ENCODE data around the gene SLC22A7.
A peak's percentile ranks its signal among the peaks of the same experiment; 100 is the strongest.

SLC22A7 gene

DNA sequence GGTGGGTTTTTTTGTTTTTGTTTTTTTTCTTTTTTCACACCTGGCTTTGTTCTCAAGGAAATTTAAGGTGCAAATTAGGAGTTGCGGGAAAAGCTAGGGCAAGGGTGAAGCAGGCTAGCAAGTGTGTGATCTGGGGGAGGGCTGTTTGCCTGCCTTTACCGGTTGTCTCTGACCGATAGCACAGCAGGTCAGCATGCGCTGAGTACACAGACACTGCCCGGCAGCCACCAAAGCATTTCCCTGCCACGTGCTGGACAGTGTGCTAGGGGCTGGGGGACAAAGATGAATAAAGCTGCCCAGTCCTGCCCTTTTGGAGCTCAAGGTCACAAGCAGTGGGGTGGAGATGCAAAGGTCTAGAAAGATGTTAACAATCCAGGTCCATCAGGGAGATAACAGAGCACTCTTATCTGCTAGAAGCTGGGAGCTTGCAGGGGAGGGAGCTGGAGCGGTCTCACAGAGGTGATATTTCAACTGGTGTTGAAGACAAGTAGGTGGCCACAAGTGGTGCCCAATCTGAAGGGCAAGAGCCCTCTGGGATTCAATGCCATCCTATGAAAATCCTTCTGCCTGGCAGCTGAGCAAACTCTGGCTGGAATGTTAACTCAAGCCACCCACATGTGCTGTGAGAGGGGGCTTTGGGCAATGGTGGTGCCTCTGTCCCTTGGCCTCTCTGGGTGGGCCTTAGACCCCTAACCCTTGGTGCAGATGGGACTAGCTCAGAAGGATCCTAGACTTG is 30.3 kb upstream of the SLC22A7 start:
- peak in 1 of 3 experiments; percentile 55 for DNase-seq

DNA sequence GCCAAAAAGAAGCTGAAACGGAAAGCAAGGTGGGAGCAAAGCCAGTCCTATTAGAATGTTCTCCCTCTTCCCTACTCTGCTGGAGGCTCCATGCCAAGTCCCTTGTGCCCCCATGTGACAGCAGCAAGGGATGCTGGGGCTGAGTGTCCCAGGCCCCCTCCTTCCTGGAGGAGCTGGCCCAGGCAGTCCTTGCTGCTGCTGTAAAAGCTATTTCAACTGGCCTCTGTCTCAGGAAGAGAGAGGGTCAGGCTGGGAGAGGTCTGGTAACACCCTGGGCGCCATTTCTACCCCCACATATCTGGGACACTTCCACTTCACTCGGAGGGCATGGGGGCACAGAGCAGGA is 29.7 kb upstream of the SLC22A7 start:
- DNase-seq, result no peak

DNA sequence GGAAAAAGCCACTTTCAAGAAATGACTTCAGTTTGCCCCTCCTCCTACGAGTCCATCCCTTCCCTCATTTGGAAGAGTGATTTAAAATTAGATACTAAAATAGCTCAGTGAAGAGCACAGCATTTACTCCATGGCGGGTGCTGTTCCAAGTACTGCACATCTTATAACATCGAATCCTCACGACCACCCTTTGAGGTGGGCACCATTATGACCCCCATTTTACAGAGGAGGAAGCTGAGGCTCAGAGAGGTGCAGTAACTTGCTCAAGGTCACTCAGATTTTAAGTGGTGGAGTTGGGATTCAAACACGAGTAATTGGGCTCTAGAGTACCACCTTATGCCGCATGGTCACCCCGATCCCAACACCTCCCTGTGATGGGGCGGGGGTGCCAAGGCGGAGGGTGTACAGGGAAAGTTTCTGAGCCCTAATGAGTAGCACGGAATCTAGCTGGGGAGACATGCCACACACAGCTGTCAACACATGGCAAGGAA is 29.2 kb upstream of the SLC22A7 start:
- no peak for DNase-seq

DNA sequence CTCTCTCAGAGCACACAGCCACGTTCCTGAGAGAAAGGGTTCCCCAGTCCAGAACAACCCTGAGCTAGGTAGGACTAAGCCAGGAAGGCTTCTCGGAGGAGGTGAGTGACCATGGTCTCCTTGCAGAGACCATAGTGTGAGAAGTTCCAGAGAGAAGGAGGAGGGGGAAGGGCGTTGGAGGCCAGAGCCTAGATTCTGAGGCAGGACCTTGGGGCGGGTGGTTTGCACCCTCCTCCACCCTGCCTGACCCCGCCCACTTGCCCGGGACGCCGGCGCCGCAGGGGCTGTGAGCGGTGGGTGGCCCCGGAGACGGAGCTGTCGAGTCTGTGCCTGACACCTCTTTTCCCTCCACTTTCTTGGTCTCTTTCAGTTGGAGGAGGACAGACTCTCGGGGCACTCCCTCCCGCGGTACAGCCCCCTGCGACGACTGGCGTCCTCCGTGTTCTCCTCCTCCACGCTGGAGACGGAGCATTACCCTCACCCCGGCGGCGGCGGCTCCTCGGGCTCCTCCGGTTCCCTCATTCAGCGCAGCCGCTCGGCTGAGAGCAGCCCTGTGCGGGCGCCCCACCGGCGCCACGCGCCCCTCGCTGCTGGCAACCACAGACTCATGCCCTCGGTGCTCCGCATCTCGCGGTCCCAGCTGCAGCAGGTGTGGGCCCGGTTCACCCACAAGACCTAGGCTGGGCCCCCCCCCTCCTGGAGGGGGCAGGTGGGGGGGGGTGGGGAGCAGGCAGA is 28.6 kb upstream of the SLC22A7 start:
- DNase-seq, result no peak

DNA sequence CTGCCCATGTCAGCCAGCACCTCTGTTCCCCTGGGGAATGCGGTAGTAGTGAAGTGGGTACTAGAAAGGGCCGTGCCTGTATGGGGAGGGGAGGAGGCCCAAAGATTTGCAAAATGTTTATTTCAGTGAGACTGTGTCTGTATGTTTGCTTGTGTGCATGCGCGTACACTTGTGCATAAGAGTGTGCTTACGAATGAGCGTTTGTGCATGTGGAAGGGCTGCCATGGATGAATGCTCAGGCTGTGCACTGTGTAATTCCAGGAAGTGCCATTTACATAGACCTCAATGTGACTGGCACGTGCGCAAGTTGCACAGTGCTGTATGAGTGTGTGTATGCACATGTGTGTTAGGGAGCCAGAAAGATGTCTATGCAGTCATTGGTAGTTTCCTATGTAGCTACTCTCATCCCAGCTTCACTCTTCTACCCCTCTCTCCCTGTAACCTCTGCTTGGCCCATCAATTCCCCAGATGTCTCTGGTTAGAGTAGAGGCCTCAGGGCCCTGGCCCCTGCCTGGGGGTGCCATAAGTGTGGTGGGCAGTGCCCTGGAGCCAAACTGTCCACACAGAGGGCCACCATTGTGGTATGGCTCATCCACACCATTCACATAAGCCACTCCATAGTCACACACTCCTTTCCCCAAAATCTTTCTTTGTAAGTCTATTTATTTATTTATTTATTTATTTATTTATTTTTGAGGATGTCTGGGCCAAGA is 26.8 kb upstream of the SLC22A7 start:
- no peak for DNase-seq

DNA sequence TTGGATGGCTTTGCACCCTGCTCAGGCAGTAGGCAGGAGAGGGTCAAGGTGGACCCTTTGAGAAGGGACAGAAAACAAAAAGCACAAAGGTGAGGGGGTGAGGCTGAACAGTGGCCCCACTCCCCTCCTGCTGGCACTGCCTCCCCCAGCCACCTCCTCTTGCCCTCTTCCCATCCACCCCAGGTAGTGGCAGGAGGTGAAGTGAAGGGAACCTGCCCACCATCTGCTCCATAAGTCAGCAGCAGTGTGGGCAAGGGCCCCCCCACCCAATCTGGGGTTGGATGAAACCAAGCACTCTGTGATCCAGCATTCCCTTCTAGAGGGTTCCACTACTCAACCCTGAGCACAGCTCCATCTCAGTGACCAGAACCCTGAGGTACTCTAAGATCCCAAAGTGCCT is 26.1 kb upstream of the SLC22A7 start:
- DNase-seq, result no peak

DNA sequence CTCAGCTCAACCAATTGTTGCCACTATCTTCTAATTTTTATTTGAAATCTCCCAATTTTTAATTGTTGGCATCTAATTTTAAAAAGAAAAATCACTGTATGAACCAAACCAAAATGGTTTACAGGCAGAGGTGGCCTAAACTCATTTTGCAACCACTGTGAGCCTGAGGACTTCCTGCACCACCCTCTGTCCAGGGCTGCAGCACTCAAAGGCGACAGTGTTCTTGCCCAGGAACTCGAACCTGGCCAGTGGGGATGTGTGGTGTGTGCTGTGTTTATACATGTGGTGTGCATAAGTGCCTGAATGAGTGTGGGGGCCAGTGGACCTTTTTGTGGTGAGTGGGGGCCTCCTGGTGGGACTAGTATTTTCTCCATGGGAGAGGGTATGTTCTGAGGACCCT is 24.4 kb upstream of the SLC22A7 start:
- DNase-seq, result no peak

DNA sequence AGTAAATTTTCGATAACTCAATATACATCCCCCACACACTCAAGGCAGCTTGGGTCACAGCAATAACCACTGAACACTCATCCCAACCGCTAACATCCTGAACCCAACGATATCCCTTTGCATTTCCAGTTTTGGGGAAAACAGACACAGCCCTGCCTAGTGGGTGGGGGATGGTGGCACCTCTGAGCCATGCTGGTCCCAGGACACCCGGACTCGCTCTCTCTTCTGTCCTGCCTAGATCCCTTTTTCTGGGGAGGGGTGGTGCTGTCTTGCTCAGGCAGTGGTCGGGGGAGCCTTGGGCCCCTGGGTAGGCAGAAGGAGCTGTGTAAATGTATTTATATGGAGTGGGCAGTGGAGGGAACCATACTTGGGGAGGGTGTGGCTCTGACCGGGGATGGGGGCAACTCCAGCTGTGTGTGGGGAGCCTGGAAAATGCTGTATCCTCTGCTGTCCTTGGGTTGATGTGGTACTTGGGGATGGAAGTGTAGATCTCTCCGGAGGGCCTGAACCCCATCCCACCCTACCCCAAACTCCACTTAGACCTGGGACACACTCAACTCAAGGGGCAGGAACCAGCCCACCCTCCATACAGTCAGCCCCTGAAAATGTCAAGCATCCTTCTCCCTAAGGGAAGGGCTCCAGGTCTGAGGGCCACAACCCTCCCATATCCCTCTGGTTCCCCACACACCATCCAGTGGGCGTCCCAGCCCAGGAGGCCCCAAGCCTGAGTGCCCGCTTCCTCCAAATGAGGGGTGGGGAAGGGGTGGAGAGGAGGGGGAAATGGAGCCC is 23.7 kb upstream of the SLC22A7 start:
- no peak for DNase-seq

DNA sequence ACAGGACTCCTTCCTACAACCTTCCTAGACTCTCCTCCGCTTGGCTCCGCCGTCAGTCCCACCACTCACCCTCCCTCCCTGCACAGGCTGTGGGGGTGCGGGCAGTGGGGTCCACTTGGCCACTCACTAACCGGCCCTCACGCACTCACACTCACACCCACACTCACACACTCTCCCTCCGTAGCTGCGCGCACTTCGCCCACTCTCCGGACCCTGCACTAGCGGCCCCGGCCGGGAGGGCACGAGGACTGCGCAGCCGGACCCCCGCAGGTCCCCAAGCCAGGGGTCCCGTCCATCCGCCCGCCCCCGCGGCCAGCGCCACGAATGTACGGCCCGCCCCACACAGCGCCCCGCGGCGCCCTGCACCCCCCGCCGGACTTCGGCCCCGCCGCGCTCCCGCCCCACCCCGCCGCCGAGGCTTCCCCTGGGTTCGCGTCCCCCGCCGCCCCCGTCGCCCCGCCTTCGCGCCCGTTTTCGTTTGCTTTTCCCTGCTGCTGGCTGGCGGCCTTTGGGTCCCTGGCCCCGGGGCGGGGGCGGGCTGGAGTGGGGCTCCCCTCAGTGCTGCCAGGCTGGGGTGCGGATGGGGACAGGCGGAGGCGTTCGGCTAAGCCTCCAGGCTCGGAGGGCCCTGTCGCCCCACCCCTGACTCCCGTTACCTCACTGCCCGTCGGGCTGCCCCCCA is 23.0 kb upstream of the SLC22A7 start:
- peak in 1 of 3 experiments; percentile 6 for DNase-seq

DNA sequence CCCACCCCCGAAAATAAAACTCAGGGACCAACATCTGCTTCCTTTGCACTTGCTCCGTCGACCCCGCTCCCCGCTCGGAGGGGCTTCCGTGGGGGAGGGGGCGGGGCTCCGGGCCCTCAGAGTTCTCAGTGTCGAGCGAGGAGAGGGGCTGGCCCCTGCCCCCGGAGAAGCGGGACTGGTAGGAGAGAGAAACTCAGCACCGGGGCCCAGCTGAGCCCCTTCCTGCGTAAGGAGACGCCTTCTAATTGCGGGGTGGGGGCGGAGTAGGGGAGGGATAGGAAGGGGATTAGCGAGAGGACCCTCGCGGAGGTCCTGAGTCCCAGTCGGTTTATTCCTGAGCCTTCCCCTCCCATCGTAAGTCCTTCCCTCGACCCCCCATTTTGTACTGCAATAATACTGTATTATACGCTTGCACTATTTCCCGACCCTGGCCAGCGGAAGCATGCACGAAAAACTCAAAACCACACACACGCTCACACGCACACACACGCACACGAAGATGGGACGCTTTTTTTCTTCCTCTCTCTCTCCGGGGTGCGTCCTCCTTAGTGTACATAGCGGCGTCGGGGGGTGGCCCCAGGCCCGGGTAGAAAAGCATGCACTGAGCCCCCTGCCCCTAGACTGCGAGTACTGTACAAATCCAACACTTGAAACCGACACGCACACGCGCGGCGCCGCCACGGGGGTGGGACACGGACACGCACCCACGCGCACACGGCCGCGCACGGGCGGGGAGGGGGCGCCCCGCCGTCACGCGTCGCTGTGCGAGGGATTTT is 22.1 kb upstream of the SLC22A7 start:
- no peak for DNase-seq

DNA sequence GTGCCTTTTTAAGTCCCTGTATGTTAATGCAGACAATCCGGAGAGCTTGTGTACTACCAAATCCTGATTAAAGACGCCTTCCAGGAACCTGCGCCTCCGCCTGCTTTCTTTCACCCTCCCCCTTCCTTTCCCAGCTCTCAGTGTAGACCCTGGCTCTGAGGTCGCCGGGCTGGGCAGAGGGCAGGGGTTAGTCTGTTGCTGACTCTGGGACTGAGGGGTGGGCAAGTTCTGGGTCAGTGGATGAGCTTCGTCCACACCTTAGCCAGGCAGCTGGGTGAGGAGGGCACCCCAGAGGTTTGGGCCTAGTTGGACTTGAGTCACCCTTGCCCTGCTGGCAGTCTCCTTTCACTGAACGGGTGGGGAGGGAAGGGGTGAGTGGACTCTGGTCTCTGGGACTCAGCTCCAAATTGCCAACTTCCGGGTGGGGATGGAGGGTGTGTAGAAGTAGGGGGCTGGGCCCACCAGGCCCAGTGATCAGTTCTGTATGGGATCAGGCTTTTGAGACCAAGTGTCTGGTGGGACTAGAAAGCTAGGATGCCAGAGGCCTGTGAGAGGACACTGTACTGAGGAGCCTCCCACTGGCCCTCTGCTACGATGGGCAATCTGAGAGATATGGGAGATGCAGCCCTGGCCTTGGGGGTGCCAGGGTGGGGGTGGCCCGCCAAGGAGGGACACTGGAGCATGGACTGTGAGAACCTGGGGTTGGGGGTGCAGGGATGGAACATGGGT is 21.3 kb upstream of the SLC22A7 start:
- no peak for DNase-seq

DNA sequence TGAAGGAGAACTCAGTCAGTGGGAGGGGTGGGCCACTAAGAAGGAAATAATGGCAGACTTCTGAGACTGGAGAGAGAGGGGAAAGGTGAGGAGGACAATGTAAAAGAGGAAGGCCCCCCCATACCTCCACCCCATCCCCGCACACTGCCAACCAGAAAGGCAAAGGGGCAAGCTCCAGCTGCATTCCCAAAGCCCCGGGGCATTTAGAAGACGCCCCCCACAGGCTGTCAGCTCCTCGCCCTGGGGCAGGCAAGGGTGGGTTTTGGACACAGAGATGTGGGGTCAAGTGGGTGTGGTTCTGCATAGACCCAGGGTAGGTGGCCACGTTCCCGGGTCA is 20.8 kb upstream of the SLC22A7 start:
- DNase-seq, result no peak

DNA sequence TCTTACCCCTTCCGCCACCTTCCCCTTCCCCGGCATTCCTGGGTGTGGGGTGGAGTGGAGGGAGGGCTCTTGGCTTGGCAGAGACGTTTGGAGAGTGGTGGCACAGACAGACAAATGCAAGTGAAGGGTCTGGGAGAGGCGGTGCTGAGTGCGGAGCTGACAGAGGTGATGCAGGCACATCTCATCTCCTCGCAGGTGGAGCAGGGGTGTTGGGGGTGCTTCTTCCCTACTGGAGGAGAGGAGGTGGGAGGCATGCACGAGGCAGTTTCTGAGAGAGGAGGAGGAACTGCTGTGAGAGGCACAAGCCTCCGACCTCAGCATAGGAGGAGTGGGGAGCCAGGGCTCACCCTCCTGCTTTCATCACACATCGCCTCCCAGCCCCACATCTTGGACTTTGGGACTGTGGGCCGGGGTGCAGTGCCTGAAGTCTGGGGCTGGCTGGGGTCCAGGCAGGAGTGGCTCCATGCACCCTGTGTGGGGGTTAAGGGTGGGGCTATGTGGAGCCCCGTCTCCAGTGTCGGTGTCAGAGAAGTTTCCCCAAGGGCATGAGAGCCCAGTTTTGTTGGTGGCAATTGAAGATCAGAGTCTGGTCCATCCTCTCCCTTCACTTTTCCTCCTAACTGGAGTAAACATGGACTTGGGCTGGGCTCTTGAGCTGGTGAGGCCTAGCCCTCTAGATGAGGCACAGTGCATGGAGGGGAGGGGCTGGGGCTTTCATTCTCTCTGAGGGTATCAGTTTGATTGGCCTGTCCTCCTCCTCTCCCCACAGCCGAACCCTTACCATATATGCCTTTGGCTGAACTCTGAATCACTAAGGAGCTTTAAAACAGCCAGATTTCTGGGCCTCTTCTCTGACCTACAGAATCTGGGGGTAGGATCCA is 20.2 kb upstream of the SLC22A7 start:
- DNase-seq, result no peak

DNA sequence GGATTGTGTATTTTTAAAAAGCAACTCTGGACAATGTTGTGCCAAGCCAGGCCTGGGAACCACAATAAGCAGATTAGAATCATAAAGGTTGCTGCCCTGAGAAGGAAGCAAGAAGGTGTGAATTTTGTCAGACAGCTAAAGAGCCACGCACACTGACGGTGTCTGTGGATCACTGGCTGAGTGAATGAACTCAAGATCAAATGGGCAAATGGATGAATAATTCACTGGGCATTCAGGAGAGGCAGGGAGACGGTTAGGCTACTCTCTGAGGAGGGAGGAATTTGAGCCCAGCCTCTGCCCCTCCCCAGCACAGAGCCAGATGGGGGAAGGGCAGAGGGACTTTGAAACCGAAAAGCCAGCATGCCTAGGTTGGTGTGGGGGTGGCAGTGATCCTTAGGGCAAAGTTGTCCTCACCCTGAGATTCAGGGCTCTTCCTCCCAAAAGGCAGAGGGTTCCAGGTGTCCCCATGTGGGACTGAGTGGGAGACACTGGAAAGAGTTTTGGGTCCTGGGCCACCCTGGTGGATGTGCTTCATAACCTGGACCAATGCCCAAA is 19.5 kb upstream of the SLC22A7 start:
- no peak for DNase-seq

DNA sequence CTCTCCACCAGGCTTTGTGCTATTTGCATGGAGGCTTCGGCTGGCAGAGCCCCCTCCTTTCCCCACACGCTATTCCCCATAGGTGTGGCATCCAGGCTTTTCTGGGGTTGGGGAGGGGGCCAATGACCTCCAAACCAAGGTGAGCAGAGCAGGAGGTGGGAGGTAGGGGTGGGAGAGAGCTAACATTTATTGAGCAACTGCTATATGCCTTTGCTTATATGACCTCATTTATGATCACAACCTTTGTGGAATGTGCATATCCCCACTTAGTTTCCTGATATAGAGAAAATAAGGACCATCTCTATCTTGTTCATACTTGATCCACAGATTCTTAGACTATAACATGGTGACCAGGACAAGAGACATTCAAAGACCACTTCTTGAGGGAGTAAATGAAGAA is 17.8 kb upstream of the SLC22A7 start:
- no peak for DNase-seq

DNA sequence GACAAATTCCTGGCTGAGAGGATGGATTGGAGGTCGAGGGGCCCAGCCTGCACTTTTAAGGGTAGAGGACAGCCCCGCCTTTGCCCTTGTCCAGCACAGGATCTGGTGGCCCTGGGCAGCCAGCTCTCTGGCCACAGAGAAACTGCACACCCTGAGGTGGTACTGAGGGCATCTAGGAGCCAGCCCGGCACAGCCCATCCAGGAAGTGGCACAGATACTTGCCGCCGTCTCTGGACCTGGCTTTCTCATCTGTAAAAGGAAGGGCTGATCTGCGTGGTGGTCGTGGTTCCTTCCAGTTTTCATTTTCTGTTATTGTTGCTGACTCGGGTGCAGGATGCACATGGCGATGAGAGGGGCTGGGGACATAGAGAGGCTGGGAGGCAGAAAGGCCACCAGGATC is 16.0 kb upstream of the SLC22A7 start:
- no peak for DNase-seq

DNA sequence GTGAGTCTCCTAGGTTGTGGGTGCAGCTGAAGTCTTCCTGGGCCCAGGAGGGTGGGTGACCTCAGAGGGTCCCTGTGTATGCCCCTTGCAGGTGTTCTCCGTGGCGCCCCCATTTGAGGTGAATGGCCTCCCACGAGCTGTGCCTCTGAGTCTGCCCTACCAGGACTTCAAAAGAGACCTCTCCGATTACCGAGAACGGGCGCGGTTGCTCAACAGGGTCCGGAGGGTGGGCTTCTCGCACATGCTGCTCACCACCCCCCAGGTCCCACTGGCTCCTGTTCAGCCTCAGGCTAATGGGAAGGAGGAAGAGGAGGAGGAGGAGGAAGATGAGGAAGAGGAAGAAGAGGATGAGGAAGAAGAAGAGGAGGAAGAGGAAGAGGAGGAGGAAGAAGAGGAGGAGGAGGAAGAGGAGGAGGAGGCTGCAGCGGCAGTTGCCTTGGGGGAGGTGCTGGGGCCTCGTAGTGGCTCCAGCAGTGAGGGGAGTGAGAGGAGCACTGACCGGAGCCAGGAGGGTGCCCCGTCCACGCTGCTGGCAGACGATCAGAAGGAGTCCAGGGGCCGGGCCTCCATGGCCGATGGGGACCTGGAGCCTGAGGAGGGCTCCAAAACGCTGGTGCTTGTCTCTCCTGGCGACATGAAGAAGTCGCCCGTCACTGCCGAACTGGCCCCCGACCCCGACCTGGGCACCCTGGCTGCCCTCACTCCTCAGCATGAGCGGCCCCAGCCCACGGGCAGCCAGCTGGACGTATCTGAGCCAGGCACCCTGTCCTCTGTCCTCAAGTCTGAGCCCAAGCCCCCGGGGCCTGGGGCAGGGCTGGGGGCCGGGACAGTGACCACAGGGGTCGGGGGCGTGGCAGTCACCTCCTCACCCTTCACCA is 15.2 kb upstream of the SLC22A7 start:
- DNase-seq, result no peak

DNA sequence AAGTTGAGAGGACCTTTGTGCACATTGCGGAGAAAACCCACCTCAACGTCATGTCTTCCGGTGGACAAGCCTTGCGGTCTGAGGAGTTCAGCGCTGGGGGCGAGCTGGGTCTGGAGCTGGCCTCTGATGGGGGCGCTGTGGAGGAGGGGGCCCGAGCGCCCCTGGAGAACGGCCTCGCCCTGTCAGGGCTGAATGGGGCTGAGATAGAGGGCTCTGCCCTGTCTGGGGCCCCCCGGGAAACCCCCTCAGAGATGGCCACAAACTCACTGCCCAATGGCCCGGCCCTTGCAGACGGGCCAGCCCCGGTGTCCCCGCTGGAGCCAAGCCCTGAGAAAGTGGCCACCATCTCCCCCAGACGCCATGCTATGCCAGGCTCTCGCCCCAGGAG is 14.6 kb upstream of the SLC22A7 start:
- DNase-seq, result no peak

DNA sequence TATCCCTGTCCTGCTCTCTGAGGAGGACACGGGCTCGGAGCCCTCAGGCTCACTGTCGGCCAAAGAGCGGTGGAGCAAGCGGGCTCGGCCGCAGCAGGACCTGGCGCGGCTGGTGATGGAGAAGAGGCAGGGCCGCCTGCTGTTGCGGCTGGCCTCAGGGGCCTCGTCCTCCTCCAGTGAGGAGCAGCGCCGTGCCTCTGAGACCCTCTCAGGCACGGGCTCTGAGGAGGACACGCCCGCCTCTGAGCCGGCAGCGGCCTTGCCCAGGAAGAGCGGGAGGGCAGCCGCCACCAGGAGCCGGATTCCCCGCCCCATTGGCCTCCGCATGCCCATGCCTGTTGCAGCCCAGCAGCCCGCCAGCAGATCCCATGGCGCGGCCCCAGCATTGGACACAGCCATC is 14.2 kb upstream of the SLC22A7 start:
- no peak for DNase-seq

Data from NCI-H1417 (cell line).